Measurements from ENCODE around the gene TSPAN13. TPM values are rescaled to one million over a fixed set of nuclear protein-coding genes. Genes with fewer than 3 reads are reported as not detected.

The TSPAN13 gene
- total RNA-seq, 3 donors from 2014 or later, result 10.2 to 73.8 (median 42.6) TPM

DNA sequence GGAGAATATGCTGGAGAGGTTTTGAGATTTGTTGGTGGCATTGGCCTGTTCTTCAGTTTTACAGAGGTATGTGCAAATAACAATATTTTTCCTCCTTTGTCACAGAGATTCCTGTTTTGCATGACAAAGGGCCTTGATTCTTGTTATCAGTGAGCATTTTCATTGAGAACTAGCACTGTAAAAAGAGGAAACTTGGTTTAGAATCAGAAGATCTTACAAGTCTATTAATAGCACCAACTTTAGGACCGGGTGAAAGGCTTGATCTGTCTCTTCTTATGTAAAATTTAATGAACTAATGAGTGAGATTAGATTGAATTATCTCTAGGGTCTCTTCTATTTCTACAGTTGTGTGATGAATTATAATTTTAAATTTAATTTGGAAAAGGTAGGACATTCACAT is 25.5 kb downstream of the TSPAN13 start:
- no peaks in the 10 kb centered on the region for H3K36me3 ChIP-seq
- H3K4me1 ChIP-seq, result no peaks in the 10 kb centered on the region
- no peak for DNase-seq (ENCODE audit: low spot score in 2 of 2)
- H3K4me3 ChIP-seq, result no peak overlapping the region
- no peaks in the 10 kb centered on the region for H3K9me3 ChIP-seq
- H3K27me3 ChIP-seq, result no peaks in the 10 kb centered on the region
- no peak for TF ChIP-seq POLR2AphosphoS5 (IDR thresholded peaks at IDR 0.05)
- TF ChIP-seq POLR2A (IDR thresholded peaks at IDR 0.05), result no peak
- TF ChIP-seq, protein P1, sequence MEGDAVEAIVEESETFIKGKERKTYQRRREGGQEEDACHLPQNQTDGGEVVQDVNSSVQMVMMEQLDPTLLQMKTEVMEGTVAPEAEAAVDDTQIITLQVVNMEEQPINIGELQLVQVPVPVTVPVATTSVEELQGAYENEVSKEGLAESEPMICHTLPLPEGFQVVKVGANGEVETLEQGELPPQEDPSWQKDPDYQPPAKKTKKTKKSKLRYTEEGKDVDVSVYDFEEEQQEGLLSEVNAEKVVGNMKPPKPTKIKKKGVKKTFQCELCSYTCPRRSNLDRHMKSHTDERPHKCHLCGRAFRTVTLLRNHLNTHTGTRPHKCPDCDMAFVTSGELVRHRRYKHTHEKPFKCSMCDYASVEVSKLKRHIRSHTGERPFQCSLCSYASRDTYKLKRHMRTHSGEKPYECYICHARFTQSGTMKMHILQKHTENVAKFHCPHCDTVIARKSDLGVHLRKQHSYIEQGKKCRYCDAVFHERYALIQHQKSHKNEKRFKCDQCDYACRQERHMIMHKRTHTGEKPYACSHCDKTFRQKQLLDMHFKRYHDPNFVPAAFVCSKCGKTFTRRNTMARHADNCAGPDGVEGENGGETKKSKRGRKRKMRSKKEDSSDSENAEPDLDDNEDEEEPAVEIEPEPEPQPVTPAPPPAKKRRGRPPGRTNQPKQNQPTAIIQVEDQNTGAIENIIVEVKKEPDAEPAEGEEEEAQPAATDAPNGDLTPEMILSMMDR (IDR thresholded peaks at IDR 0.05), result no peak
- intact Hi-C loops (cut with DNase I; ENCODE audit: low total_unique reads), result no loop called here
- H3K27ac ChIP-seq, result no peak overlapping the region

DNA sequence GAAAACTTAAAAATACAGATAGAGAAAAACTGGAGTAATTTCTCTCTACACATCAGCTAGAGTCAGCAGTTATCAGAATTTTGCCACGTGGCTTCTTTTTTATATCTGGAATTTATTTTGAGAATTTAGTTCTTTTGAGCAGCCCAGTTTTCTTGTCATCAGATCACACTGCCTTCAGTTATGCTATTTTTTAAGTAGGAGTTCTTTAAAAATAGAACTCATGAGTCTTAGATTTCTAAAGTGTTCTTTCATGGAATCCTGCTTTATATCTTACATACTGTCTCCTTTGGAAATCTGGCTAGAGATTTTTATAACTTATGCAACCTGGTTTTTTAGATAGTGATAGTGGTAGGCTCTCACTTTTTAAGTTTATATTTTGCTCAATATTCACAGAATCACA is 27.0 kb downstream of the TSPAN13 start:
- Histone ChIP-seq H3K4me3 (no peak overlapping the region), H3K4me1 (no peaks in the 10 kb centered on the region), H3K27ac (no peak overlapping the region), H3K27me3 (no peaks in the 10 kb centered on the region), H3K9me3 (no peaks in the 10 kb centered on the region), H3K36me3 (no peaks in the 10 kb centered on the region)
- TF ChIP-seq POLR2AphosphoS5 (IDR thresholded peaks at IDR 0.05), result no peak
- TF ChIP-seq, protein P1 (IDR thresholded peaks at IDR 0.05), result no peak
- TF ChIP-seq POLR2A (IDR thresholded peaks at IDR 0.05), result no peak
- intact Hi-C loops (cut with DNase I; ENCODE audit: low total_unique reads), result no loop called here
- no peak for DNase-seq (ENCODE audit: low spot score in 2 of 2)

DNA sequence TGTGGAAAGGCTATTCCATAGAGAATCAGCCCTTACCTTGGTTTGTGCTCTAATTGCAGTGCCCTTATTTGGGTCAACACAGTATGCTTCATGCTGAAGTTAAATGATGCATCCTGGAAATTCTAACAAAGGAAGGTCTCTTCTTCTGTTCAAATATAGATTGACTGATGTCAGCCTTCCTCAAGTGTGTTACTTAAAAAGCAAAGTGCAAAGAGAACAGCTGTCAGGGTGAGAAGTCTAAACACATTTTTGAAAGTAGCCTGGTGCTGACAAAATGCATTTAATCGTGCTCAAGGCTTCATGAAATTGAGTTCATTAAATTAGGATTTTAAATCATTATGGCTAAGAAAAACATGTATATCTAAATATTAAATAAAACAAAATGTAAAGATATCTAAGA is 31.8 kb downstream of the TSPAN13 start:
- H3K27me3 ChIP-seq, result no peaks in the 10 kb centered on the region
- H3K9me3 ChIP-seq, result no peaks in the 10 kb centered on the region
- H3K27ac ChIP-seq, result no peak overlapping the region
- H3K36me3 ChIP-seq, result no peaks in the 10 kb centered on the region
- intact Hi-C loops (cut with DNase I; ENCODE audit: low total_unique reads), result no loop called here
- H3K4me1 ChIP-seq, result no peaks in the 10 kb centered on the region
- TF ChIP-seq, protein P1 (IDR thresholded peaks at IDR 0.05), result no peak
- no peak for TF ChIP-seq POLR2A (IDR thresholded peaks at IDR 0.05)
- no peak for TF ChIP-seq POLR2AphosphoS5 (IDR thresholded peaks at IDR 0.05)
- no peak overlapping the region for H3K4me3 ChIP-seq
- DNase-seq (ENCODE audit: low spot score in 2 of 2), result no peak

DNA sequence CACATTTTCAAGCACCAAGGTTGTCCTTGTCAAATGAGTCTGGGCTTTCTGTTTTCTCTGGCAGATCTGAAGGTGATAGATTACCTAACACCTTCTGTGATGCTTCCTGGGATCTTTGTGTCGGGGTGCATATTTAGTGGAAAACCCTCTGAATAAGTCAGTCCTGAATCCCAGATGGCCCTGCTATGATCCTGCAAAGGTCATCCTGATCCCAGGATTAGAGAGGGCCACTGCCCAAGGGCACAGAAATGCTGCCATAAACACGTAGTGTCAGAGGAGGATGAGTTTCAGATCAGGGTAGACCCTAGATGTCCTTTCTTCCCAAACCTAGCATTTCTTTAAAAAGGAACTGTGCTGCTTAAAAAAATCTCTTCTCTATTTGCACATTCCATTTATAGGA is 32.3 kb downstream of the TSPAN13 start:
- H3K27ac ChIP-seq, result peak overlapping the region; percentile 58 to 73
- no peaks in the 10 kb centered on the region for H3K27me3 ChIP-seq
- no peaks in the 10 kb centered on the region for H3K36me3 ChIP-seq
- DNase-seq (ENCODE audit: low spot score in 2 of 2), result no peak
- H3K4me3 ChIP-seq, result no peak overlapping the region
- no peaks in the 10 kb centered on the region for H3K9me3 ChIP-seq
- no peaks in the 10 kb centered on the region for H3K4me1 ChIP-seq
- intact Hi-C loops (cut with DNase I; ENCODE audit: low total_unique reads), result no loop called here
- TF ChIP-seq POLR2A (IDR thresholded peaks at IDR 0.05) (no peak), POLR2AphosphoS5 (IDR thresholded peaks at IDR 0.05) (no peak)
- TF ChIP-seq, protein P1 (IDR thresholded peaks at IDR 0.05), result no peak

DNA sequence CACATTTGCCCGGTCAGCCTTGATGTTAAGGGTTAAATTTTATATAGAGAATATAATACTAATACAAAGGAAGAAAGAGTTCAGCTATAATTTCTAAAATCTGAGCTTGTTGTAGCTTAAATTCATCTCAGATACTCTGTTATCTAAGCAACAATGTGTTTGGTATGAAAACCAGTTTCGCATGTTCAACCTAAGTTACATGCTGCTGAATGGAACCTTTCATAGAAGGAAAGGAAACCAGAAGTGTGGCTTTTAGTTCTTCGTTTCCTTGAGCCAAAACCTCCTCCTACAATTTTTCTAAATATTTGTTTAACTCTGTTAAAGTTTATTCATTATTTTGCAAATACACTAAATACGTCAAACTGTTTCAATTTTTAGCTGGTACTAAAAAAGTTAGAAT is 32.7 kb downstream of the TSPAN13 start:
- Histone ChIP-seq H3K36me3 (no peaks in the 10 kb centered on the region), H3K27me3 (no peaks in the 10 kb centered on the region), H3K9me3 (no peaks in the 10 kb centered on the region), H3K4me3 (no peak overlapping the region), H3K27ac (peak overlapping the region; percentile 58 to 73), H3K4me1 (no peaks in the 10 kb centered on the region)
- DNase-seq (ENCODE audit: low spot score in 2 of 2), result no peak
- intact Hi-C loops (cut with DNase I; ENCODE audit: low total_unique reads), result no loop called here
- TF ChIP-seq POLR2A (IDR thresholded peaks at IDR 0.05), result no peak
- TF ChIP-seq, protein P1 (IDR thresholded peaks at IDR 0.05), result no peak
